CD4-positive, alpha-beta T cell treated with Interleukin-2 at 100 ng/mL for 4 hours (primary cell): ENCODE data around the gene C16orf74.

ENCODE experiments used
- DNase-seq: peaks from one replicate; pipeline ENCODE4 v3.0.0-alpha.2; 2020; ENCODE audit warnings: low spot score

Gene C16orf74

DNA sequence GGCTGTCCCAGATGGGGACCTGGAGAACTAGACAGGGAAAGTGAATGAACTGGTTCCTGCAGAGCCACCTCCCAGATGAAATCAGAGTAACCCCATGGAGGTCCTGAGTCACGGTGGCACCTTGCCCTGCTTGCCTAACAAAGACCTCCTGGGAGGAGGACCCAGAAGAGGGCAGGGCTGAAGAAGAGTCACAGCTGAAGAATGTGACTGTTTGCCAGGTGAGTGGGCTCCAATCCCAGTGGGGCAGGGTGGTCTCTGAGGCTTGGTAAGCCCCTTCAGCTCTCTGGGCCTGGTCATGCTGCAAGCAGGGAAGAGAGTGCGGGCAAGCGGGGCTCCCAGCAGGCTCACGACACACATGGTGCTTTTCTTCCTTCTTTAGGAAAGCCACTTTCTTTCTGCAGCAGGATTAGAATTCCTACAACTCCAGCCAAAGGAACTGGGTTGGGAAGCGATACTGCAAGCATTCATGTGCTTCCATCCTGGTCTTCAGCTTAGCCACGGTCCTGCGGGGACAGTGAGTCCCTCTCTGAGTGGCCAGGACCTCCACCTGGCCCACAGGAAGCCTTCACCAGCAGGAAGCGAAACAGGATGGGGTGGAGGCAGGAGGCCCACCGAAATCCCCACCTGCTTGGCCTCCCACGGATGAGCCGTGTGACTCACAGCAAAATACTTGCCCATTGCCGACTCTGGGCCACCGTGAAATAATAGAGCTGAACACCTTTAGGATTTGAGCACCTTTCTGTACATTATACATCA is 4.3 kb downstream of the C16orf74 start:
- no peak for DNase-seq

DNA sequence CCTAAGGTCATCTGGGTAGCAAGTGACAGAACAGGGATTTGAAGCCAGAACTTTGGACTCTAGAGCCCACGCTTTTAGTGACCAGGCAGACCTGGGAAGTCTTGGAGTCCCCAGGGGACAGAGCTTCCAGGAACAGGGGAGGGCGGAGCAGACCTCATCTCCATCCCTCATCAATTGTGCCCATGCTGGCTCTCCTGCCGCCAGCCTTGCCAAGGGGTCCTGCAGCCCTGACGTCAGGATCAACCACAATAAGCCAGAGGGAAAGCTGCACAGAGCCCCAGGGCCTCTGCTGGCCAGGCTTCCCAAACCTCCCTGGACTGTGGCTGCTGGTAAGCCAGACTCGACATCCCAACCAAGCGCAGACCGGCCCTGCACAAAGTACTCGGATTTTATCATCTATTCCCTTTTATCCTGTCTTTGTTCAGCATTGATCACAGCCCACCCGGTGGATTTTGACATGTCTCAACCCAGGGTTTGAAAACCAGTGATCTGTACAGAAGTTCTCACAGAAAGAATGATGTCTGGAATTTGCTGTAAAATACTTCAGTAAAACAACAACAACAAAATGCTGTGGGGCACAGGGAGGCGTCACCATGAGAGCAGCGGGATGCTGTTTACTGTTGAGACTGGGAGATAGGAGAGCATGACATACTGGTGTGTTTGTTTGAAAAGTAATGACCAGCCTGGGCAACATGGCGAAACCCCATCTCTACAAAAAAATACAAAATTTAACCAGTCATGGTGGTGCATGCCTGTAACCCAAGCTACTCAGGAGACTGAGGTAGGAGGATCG is 11.8 kb downstream of the C16orf74 start:
- DNase-seq: no peak

DNA sequence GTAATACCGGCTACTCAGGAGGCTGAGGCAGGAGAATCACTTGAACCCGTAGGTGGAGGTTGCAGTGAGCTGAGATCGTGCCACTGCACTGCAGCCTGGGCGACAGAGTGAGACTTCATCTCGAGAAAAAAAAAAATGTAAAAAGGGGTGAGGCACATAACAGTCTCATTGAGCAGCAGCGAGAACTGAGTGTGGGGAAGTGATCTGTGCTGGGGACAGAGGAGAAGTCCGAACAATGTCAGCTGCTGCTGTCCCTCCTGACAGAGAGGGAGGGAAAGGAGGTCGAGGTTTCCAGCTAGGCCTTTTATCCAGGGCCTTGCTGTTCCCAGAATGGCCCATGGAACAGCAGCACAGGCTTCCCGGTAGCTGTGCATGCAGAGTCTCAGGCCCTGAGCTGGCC is 14.0 kb downstream of the C16orf74 start:
- DNase-seq: no peak

DNA sequence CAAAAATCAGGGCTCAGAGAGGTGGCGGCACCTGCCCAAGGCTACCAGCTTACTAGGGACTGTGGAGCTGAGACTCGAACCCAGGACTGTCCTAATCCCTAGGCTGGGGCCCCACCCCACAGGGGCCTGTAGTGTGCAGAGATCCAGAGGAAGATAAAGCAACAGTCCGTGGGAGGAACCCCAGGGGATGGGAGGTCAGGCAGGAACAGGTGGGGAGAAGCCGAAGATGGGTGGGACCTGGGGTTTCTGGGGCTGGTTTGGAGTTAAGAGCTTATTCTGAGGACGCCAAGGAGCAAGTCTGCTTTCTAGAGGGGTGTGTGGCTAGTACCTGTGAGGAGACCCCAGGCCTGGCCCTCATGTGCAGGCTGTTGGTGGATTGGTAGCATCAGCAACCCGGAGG is 14.9 kb downstream of the C16orf74 start:
- no peak for DNase-seq

DNA sequence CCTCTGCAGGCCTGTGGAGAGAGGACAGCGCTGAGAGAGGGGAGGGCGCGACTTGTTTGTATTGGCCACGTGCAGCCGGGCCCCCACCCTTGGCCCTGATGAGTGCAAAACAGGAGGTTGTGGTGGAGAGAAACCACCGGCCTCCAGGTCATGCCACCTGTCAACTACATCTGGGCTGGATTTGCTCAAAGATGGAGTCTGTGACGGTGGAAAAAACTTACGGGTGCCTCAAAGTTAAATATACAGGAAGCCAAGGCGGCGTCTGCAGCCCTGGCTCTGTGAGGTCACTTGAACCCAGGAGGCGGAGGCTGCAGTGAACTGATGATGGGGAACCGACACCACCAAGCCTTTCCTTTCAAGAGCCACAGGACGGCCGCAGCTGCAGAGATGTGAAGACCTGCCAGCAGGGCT is 15.7 kb downstream of the C16orf74 start:
- peak; percentile 28 for DNase-seq

DNA sequence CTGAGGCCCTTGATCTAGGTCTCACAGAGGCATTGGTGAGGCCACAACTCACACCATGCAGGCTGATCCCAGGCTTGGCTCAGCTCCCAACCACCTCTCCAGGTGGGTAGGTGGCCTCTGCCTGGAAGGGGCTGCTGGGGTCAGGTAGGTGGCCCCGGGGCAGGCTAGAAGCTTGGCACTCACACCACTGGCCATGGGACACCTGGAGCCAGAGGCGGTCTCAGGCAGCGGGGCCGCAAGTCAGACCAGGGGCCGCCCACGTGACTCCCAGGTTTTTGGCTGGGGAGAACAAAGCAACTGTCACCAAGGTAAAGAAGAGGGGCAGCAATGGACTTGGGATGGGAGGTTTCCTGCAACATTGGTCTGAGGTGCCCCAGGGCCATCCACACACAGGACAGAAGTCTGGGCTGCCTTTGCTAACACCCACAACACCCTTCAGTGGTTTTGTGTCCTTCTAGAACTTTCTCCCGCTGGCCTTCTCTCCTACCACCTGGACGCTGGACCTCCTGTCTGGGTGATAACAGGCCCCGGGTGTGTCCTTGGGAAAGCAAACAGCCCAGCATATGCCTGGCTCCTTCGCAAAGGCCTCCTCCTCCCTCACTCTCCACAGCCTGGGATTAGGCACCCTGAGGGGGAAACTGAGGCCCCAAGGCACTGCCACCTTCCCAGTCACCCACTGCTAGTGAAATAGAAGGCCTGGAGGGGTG is 16.4 kb downstream of the C16orf74 start:
- no peak for DNase-seq

DNA sequence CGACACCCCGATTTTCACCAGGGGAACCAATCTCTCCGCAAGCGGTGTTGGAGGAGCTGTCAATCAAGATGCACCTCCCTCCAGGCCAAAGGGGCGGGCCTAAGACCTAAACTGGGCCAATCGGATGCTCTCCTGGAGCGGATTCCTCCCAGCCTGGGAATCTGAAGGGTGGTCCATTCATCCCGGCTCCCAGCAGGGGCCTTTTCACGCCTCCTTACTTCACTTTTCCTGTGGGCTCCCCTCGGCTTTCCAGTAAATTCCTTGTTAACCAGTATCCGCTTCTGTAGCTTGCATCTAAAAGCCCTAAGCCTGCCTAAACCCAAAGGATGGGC is 17.1 kb downstream of the C16orf74 start:
- DNase-seq: no peak

DNA sequence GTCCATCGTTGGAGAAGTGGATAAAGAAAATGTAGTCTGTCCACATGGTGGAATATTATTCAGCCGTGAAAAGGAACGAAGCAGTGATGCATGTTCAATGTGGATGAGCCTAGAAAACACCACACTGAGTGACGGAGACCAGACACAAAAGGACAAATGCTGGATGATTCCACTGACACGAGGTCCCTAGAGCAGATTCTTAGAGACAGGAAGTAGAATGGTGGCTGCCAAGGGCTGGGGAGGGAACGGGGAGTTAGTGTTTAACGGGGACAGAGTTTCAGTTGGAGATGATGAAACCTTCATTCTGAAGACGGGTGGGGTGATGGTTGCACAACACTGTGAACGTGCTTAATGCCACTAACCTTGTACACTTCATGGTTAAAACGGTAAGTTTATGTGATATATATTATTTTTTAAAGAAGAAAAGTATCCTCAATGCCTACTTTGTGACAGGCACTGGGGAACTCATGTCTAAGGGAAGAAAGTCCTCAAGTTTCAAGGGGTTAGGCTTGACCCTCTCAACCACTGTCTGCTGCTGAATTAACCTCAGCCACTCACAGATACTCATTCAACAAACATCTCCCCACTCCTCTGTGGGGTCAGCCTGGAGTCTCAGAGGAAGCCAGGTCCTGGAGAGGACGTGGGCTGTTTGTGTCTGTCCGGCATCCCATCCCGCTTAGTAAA is 17.6 kb downstream of the C16orf74 start:
- DNase-seq: no peak

DNA sequence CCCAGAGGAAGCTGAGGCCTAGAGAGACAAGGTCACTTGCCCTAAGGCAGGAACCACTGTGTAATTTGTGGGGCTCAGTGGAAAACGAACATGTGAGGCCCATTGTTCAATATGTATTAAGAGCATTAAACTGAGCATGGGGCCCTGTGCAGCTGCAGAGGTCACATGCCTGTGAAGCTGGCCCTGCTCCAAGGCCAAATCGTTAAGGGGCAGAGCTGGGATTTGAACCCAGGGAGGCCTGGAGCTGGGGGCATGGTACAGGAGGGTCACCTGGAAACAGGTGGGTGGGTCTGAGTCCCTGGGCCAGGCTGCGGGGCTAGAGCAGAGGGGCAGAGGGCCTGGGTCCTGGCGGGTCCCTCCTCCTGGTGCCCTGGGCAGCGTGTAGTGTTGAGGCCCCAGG is 19.7 kb downstream of the C16orf74 start:
- DNase-seq: no peak

DNA sequence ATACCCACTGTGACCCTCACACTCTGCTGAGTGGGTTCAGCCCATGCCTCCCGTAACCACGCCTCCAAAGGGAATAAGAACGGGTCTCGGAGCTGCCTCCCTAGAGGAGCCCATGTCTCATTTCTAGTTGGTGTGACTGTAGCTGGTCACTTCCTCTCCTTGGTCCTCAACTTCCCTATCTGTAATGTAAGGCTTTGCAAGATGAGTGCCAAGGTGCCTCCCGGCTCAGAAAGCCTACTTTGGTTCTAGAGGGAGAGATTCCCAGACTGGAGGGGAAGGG is 20.8 kb downstream of the C16orf74 start:
- no peak for DNase-seq

DNA sequence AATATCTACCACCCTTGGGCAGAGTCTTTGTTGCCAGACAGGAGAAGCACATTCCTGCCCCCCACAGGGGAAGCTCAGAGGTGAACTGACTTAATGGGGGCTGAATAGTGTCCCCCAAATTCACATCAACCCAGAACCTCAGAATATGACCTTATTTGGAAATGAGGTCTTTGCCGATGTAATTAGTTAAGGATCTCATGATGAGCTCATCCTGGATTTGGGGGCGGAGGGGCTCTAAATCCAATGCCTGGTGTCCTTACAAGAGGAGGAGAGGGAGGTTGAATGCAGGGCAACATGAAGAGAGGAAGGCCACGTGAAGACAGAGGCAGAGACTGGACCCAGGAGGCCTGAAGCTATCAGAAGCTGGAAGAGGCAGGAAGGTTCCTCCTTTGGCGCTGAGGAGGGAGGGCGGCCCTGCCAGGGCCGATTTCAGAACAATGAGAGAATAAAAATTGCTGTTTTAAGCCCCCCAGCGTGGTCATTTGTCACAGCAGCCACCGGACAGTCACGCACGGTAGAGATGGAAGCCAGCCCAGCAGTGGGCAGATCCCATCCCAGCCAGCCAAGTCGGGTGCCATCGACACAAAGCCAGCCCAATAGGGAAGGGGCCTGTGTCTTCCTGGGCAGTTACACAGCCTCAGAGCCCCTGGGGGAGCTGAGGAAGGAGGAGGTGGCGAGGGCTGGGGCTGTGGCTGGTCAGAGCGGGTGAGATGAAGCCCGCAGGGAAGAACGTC is 21.3 kb downstream of the C16orf74 start:
- DNase-seq: no peak

DNA sequence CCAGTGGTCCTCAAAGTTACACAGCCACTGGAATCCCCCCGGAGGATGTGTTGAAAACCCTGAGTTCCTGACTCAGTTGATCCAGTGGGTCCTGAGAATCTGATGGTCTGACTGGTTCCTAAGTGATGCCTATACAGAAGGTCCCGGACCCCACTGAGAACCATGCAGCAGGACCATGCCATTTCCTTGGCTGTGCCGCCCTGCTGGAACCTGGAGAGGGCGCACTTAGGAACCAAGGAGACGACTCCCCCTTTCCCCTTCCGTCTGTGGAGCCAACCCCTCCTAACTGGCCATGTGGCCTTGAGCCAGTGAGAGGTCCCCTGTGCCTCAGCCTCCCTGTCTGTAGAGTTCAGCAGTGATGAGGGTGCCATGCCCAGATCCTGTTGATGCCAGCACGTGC is 22.0 kb downstream of the C16orf74 start:
- DNase-seq: no peak

DNA sequence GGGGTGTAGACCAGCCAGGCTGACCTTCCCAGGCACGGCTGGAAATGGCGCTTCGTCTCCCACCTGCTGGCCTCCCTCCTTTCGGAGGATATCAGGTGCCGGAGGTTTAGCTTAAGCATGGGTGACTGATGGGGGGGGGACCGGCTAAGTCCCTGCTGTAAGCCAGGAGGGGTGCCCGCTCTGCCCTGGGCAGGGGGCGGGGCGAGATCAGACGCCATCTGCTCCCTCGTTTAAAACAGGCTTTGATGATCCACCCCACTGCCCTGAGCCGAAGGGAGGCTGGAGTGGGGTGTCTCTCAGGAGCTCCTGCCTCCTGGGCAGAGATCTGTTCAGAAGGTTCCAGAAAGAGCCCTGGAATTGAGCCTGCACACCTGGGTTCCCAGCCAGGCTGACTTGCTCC is 26.0 kb downstream of the C16orf74 start:
- no peak for DNase-seq

DNA sequence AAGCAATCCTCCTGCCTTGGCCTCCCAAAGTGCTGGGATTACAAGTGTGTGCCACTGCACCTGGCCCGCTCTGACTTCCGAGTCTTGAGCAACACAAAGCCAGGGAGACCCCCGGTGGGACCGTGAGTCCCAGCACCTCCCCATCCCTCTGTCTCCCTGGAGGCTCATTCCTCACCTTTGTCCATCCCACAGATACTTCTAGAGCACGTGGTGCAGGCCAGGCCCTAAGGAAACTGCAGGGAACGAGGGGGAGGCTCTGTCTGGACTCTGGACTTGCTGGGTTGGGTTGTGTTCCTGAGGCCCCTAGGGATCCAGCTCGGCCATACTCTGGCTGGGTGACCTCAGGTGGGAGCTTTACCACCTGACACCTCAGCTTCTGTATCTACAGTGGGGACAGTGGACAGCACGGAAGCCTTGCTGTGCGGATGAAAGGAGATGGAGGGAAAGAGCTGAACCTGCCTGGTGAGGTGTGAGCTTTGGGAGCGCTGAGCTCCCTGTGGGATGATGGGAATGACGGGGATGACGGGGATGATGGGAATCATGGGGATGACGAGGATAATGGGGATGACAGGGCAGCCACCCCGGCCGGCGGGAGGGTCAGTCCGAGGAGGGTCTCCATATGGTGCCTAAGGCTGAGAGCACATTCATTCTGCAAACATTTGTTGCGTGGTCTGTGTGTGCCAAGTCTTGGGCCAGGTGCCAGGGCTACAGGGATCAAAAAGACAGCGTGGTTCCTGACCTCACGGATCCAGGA is 26.6 kb downstream of the C16orf74 start:
- no peak for DNase-seq

DNA sequence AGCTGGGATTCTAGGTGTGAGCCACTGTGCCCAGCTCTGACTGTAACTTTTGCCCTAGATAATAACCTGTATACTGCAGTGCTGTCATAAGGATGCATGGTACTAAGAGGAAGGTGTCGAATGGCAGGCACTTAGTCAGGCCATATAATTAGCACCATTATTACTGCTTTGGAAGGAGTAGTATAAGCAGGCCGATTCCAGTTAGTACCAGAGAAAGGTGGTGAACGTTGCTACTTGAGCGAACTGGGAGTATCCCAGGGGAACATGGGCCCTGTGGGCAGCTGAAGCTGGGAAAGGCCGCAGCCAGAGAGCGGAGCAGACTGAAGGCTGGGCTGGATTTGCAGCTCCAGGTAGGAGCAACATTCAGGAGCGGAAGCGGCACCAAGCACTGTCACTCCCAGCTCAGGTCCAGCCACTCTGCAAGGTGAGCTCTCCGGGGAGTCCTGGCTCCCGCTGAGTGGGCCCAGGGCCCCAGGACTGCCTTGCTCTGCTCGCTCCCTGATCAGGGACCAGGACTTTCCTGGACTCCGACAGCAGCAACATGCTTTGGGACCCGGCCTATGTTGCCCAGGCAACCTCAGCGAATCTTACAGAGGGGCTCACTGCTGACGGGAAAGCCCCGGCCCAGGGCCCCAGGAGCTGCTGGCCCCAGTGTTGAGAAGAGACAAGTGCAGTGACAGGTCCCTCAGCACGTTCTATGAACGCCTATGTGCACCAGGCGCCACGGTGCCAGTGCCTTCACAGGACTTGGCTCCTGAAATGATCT is 28.6 kb downstream of the C16orf74 start:
- no peak for DNase-seq

DNA sequence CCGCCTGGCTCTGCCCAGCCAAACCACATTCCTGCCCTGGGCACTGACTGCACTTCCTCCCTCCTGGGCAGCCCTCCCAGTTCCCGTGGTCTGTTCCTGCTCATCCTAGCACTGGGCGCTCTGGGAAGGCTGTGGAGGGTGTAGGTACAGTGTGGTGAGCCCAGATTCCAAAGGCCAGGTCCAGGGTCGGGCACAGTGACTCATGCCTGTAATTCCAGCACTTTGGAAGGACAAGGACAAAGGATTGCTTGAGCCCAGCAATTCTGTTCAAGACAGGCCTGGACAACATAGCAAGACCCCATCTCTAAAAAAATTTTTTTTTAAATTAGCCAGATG is 30.6 kb downstream of the C16orf74 start:
- no peak for DNase-seq

DNA sequence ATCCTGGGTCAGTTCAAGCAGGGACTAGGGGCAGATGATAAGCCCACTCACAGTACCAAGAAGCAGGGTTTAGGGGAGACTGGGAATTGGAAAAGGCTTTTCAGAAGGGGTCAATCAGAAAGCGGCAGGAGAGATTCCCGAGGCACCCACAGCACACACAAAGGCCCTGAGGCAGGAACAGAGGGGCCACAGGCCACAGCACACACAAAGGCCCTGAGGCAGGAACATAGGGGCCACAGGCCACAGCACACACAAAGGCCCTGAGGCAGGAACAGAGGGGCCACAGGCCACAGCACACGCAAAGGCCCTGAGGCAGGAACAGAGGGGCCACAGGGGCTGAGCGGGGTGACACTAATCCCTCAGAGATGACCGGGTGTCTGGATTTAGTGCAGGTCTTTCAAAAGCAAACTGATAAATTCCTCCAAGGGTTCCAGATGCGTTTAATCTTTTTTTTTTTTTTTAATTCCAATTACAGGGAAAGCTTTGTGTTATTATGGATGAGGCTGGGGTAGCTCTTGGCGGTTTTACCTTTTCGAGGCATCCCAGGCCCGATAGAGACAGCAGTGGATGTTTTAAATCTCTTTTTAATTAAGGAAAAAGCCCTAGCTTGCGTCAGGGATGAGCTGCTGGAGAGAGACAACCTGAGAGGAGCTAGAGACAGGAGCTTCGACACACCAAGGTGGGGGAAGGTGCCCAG is 31.1 kb downstream of the C16orf74 start:
- DNase-seq: no peak

DNA sequence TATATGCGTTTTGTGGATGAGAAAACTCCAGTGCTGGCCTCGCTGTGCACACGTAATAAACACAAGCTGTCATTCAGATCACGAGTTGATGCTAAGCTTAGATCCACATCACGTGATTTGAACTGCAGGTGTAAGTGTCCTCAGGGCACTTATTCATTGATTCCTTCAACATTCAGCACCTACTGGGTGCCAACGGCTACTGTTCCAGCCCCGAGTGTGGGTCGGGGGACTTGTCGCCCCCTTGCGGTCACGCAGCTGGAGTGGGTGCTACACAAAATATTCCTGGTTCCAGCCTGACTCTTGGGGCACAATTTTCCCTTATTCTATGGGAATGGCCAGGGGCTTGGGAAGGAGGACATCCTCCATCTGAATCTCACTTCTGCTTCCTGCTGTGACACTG is 32.2 kb downstream of the C16orf74 start:
- no peak for DNase-seq

DNA sequence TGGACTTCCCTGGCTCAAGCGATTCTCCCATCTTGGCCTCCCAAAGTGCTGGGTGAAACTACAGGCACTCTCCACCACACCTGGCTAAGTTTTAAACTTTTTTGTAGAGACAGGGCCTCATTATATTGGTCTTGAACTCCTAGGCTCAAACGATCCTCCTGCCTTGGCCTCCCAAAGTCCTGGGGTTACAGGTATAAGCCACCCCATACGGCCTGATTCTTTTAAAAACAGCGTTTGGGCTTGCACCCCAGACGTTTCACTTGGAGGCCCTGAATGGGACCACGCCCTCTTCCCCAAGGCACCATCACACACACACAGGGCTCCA is 32.8 kb downstream of the C16orf74 start:
- no peak for DNase-seq
